ENCODE results near the gene ARHGAP10.
A peak's percentile ranks its signal among the peaks of the same experiment; 100 is the strongest.

Gene ARHGAP10

GRCh38 chr4:147724468-147725201, 7.3 kb upstream of the ARHGAP10 start:
- TF ChIP-seq CTCF (IDR thresholded peaks at IDR 0.05), result no peak
- DNase-seq, result no peak

GRCh38 chr4:147725673-147726072, 6.2 kb upstream of the ARHGAP10 start:
- Histone ChIP-seq H3K27me3 (no peaks in the 10 kb centered on the region), H3K4me1 (peaks cover 0 to 13% (median 0%) of the 10 kb centered on the region in 4 donors), H3K9me3 (no peaks in the 10 kb centered on the region), H3K36me3 (no peaks in the 10 kb centered on the region), H3K4me3 (no peak overlapping the region), H3K27ac (no peak overlapping the region)
- no peak for DNase-seq
- no peak for TF ChIP-seq CTCF (IDR thresholded peaks at IDR 0.05)
- intact Hi-C loops (cut with DNase I; ENCODE audit: low total_unique reads), result no loop called here

More at GRCh38 chr4:147724468-147725201, 7.3 kb upstream of the ARHGAP10 start:
- intact Hi-C loops (cut with DNase I; ENCODE audit: low total_unique reads), result no loop called here
- Histone ChIP-seq H3K4me1 (peaks cover 0 to 13% (median 0%) of the 10 kb centered on the region in 4 donors), H3K27ac (no peak overlapping the region), H3K9me3 (no peaks in the 10 kb centered on the region), H3K4me3 (no peak overlapping the region), H3K27me3 (no peaks in the 10 kb centered on the region), H3K36me3 (no peaks in the 10 kb centered on the region)

- H3K36me3 ChIP-seq, result no peaks in the 10 kb centered on the region
- TF ChIP-seq CTCF (IDR thresholded peaks at IDR 0.05), result no peak
- no peak for DNase-seq
- no peaks in the 10 kb centered on the region for H3K9me3 ChIP-seq
- peaks cover 0 to 18% (median 1%) of the 10 kb centered on the region in 4 donors for H3K4me1 ChIP-seq
- H3K27ac ChIP-seq, result no peak overlapping the region
- no peak overlapping the region for H3K4me3 ChIP-seq
- no peaks in the 10 kb centered on the region for H3K27me3 ChIP-seq
- intact Hi-C loops (cut with DNase I; ENCODE audit: low total_unique reads), result no loop called here
Observed at GRCh38 chr4:147727476-147728028, 4.3 kb upstream of the ARHGAP10 start.

- Histone ChIP-seq H3K9me3 (no peaks in the 10 kb centered on the region), H3K27me3 (no peaks in the 10 kb centered on the region), H3K4me3 (no peak overlapping the region), H3K27ac (no peak overlapping the region), H3K4me1 (peaks cover 0 to 18% (median 6%) of the 10 kb centered on the region in 4 donors), H3K36me3 (no peaks in the 10 kb centered on the region)
- no peak for TF ChIP-seq CTCF (IDR thresholded peaks at IDR 0.05)
- intact Hi-C loops (cut with DNase I; ENCODE audit: low total_unique reads), result loop anchor here (5.0 to 10.0 kb wide), 2 partner anchors 94 to 132 kb away; no protein-coding TSS in a partner anchor
- no peak for DNase-seq
Observed at GRCh38 chr4:147730333-147730732, 1.6 kb upstream of the ARHGAP10 start.

GRCh38 chr4:147732518-147733235, 789 bp downstream of the ARHGAP10 start:
- H3K9me3 ChIP-seq, result no peaks in the 10 kb centered on the region
- no peaks in the 10 kb centered on the region for H3K36me3 ChIP-seq
- peak in 1 of 2 donors; percentile 68 for DNase-seq
- no peak for TF ChIP-seq CTCF (IDR thresholded peaks at IDR 0.05)
- intact Hi-C loops (cut with DNase I; ENCODE audit: low total_unique reads), result loop anchor here (5.0 to 10.0 kb wide), 2 partner anchors 92 to 130 kb away; no protein-coding TSS in a partner anchor
- peak overlapping the region; percentile 89 to 96 for H3K27ac ChIP-seq
- H3K4me1 ChIP-seq, result peaks cover 0 to 41% (median 21%) of the 10 kb centered on the region in 4 donors
- no peaks in the 10 kb centered on the region for H3K27me3 ChIP-seq
- H3K4me3 ChIP-seq, result peak overlapping the region; percentile 82 to 91

All from tibial artery (tissue), 4 donors.